Measurements from ENCODE around the gene PRCC.

- TF ChIP-seq POLR2A (IDR thresholded peaks at IDR 0.05) (no peak), CTCF (IDR thresholded peaks at IDR 0.05) (no peak)
These were observed 48.7 kb downstream of the PRCC start for GRCh38 chr1:156815961-156816422.

Measured in adrenal gland (tissue), 5 donors.